Hepatic stellate cell (primary cell): ENCODE results near the gene PNLDC1.
A peak's percentile ranks its signal among the peaks of the same experiment; 100 is the strongest.
"Not testable (repeated sequence)": the region's sequence is repeated elsewhere in the genome, so short reads cannot be mapped to it uniquely, and the experiment has no call there.

Experiments
- DNase-seq: peaks from one replicate; pipeline ENCODE4 v3.0.0; 2011; ENCODE audit warnings: low spot score

The PNLDC1 gene

GRCh38 chr6:159778542-159779103 is 21.5 kb upstream of the PNLDC1 start:
- DNase-seq: no peak

GRCh38 chr6:159788276-159788675 is 11.8 kb upstream of the PNLDC1 start:
- no peak for DNase-seq

- DNase-seq: peak; percentile 47
Measured at GRCh38 chr6:159788753-159789376, 11.2 kb upstream of the PNLDC1 start.

GRCh38 chr6:159789377-159790148 is 10.5 kb upstream of the PNLDC1 start, which contains the start of gene TCP1:
TCP1 (minus strand) TSS chr6:159789602; CDS start chr6:159789468, 134 bp downstream.
- DNase-seq: peak; percentile 97

GRCh38 chr6:159790149-159790955 is 9.7 kb upstream of the PNLDC1 start, which contains the start of gene MRPL18:
MRPL18 (plus strand) TSS chr6:159790467; CDS start chr6:159790588, 121 bp downstream.
- peak; percentile 97 for DNase-seq

- DNase-seq: no peak
Measured at GRCh38 chr6:159790956-159791598, 9.0 kb upstream of the PNLDC1 start.

GRCh38 chr6:159794976-159795375 is 5.1 kb upstream of the PNLDC1 start:
- not testable (repeated sequence) for DNase-seq

- no peak for DNase-seq
Measured at GRCh38 chr6:159797554-159797953, 2.5 kb upstream of the PNLDC1 start.

- no peak for DNase-seq
Measured at GRCh38 chr6:159801935-159802334, 1.9 kb downstream of the PNLDC1 start.

GRCh38 chr6:159804504-159804903 is 4.4 kb downstream of the PNLDC1 start:
- no peak for DNase-seq

- DNase-seq: no peak
Measured at GRCh38 chr6:159805440-159806020, 5.5 kb downstream of the PNLDC1 start.

- DNase-seq: no peak
Measured at GRCh38 chr6:159806021-159806458, 6.0 kb downstream of the PNLDC1 start.

GRCh38 chr6:159807150-159807858 is 7.2 kb downstream of the PNLDC1 start:
- DNase-seq: no peak

- no peak for DNase-seq
Measured at GRCh38 chr6:159808647-159809046, 8.6 kb downstream of the PNLDC1 start.

GRCh38 chr6:159809149-159809548 is 9.1 kb downstream of the PNLDC1 start:
- DNase-seq: no peak

GRCh38 chr6:159813781-159814180 is 13.7 kb downstream of the PNLDC1 start:
- no peak for DNase-seq

GRCh38 chr6:159815410-159815809 is 15.3 kb downstream of the PNLDC1 start:
- DNase-seq: no peak

GRCh38 chr6:159816775-159817174 is 16.7 kb downstream of the PNLDC1 start:
- not testable (repeated sequence) for DNase-seq

GRCh38 chr6:159817951-159818739 is 18.1 kb downstream of the PNLDC1 start:
- no peak for DNase-seq

- no peak for DNase-seq
Measured at GRCh38 chr6:159819098-159819497, 19.0 kb downstream of the PNLDC1 start.
